GM19467 (cell line): Measurements from ENCODE around the gene FKBP10.
A peak's percentile ranks its signal among the peaks of the same experiment; 100 is the strongest.
"Not testable (repeated sequence)": the region's sequence is repeated elsewhere in the genome, so short reads cannot be mapped to it uniquely, and the experiment has no call there.

Experiments
- ATAC-seq: cut with Tn5 transposase; IDR thresholded peaks from one replicate; pipeline ENCODE4 v1.9.1; 2021; ENCODE audit warnings: mild to moderate bottlenecking, moderate library complexity; ENCODE audit not compliant: unreplicated experiment

The FKBP10 gene

GRCh38 chr17:41810659-41811548 is 1.9 kb upstream of the FKBP10 start:
- ATAC-seq: no peak

GRCh38 chr17:41811549-41812380 is 1.0 kb upstream of the FKBP10 start, which contains the start of gene P3H4:
P3H4 (minus strand) TSS chr17:41811949; CDS start chr17:41811915, 34 bp downstream.
- peak; percentile 49 for ATAC-seq

- no peak for ATAC-seq
Observed at GRCh38 chr17:41813152-41813680, 412 bp downstream of the FKBP10 start.

GRCh38 chr17:41813699-41814124 is 908 bp downstream of the FKBP10 start:
- no peak for ATAC-seq

GRCh38 chr17:41814195-41814594 is 1.4 kb downstream of the FKBP10 start:
- ATAC-seq: no peak

GRCh38 chr17:41816637-41817320 is 4.0 kb downstream of the FKBP10 start:
- ATAC-seq: no peak

GRCh38 chr17:41818024-41818423 is 5.2 kb downstream of the FKBP10 start:
- no peak for ATAC-seq

GRCh38 chr17:41821776-41822175 is 9.0 kb downstream of the FKBP10 start:
- no peak for ATAC-seq

- ATAC-seq: no peak
Observed at GRCh38 chr17:41822216-41823140, 9.7 kb downstream of the FKBP10 start.

- ATAC-seq: no peak
Observed at GRCh38 chr17:41823141-41823524, 10.3 kb downstream of the FKBP10 start.

GRCh38 chr17:41823580-41823979 is 10.8 kb downstream of the FKBP10 start:
- ATAC-seq: no peak

GRCh38 chr17:41824086-41824485 is 11.3 kb downstream of the FKBP10 start:
- ATAC-seq: no peak

GRCh38 chr17:41825175-41825845 is 12.5 kb downstream of the FKBP10 start:
- ATAC-seq: no peak

- not testable (repeated sequence) for ATAC-seq
Observed at GRCh38 chr17:41829961-41830360, 17.2 kb downstream of the FKBP10 start.

- peak; percentile 15 for ATAC-seq
Observed at GRCh38 chr17:41835214-41835799, 22.5 kb downstream of the FKBP10 start.

- ATAC-seq: peak; percentile 58
Observed at GRCh38 chr17:41835800-41836549, 23.2 kb downstream of the FKBP10 start, which contains the start of gene NT5C3B. NT5C3B (minus strand) TSS chr17:41836232; CDS start chr17:41836193, 39 bp downstream.

GRCh38 chr17:41836550-41837196 is 23.9 kb downstream of the FKBP10 start:
- no peak for ATAC-seq
